Panc1 (cell line): Measurements from ENCODE around the gene TRA2A. TPM values are rescaled to one million over a fixed set of nuclear protein-coding genes. Genes with fewer than 3 reads are reported as not detected.

Experiments used
- ATAC-seq: fragments of 200-7000 bp; cut with Tn5 transposase; 2 replicates; pipeline ENCODE4 v1.9.1; 2020; ENCODE audit warnings: mild to moderate bottlenecking, moderate library complexity
- BruUV-seq: library from RNA; stranded (reverse); fragments of 400-500 nt; replicated peaks from 2 replicates; lab custom pipeline; 2021; lab: Mats Ljungman, UMichigan
- CTCF ChIA-PET: fragments of 300-600 bp; sonication (Branson Sonifier 250); formaldehyde crosslinking; loops from one replicate; lab custom pipeline; 2022; ENCODE audit warnings: antibody characterized with exemption; lab: Charles Lee
- POLR2A ChIA-PET: fragments of 300-600 bp; sonication (Branson Sonifier 250); formaldehyde crosslinking; loops from one replicate; lab custom pipeline; 2022; ENCODE audit warnings: antibody characterized with exemption; lab: Charles Lee
- DNase-seq: peaks from one replicate; pipeline ENCODE4 v3.0.0-alpha.2; 2010; ENCODE audit warnings: low read depth, low spot score
- H3K27ac ChIP-seq: 2 replicates; pipeline ENCODE4 v1.5.1; 2011; ENCODE audit warnings: mild to moderate bottlenecking, low read length, inconsistent platforms
- H3K27me3 ChIP-seq: fragments of 200-500 bp; sonication (Bioruptor generic); 2 replicates; pipeline ENCODE4 v1.6.0; 2014; ENCODE audit warnings: low read length, inconsistent platforms; ENCODE audit not compliant: control insufficient read depth, insufficient read depth
- H3K36me3 ChIP-seq: fragments of 200-500 bp; sonication (Bioruptor generic); 2 replicates; pipeline ENCODE4 v1.5.1; 2014; ENCODE audit warnings: inconsistent platforms, mild to moderate bottlenecking, low read length, moderate library complexity; ENCODE audit not compliant: control insufficient read depth, insufficient read depth
- H3K4me1 ChIP-seq: 2 replicates; pipeline ENCODE4 v1.5.1; 2011; ENCODE audit warnings: inconsistent platforms, mild to moderate bottlenecking, low read length, moderate library complexity; ENCODE audit not compliant: control insufficient read depth, insufficient read depth
- H3K4me3 ChIP-seq, 2 experiments: 2 replicates each; pipeline ENCODE4 v1.5.1; 2011 to 2012; ENCODE audit warnings: low read depth in 2 of 2, low read length in 2 of 2, mild to moderate bottlenecking in 2 of 2, inconsistent platforms in 1 of 2, moderate library complexity in 1 of 2
- H3K9me3 ChIP-seq: fragments of 200-500 bp; sonication (Bioruptor generic); 2 replicates; pipeline ENCODE4 v1.5.1; 2014; ENCODE audit warnings: low read depth, mild to moderate bottlenecking, inconsistent platforms, low read length, moderate library complexity; ENCODE audit not compliant: control insufficient read depth, insufficient read depth
- CTCF ChIP-seq: fragments of 450-650 bp; IDR thresholded peaks from 2 replicates; pipeline ENCODE4 v1.5.1; 2017; ENCODE audit warnings: mild to moderate bottlenecking
- POLR2AphosphoS5 ChIP-seq: IDR thresholded peaks from 2 replicates; pipeline ENCODE4 v1.6.1; 2012; ENCODE audit warnings: mild to moderate bottlenecking, low read depth, low read length, moderate library complexity
- REST ChIP-seq, 2 experiments: IDR thresholded peaks; 2 replicates each; pipeline ENCODE4 v1.6.1; 2011 to 2012; ENCODE audit warnings: low read depth in 2 of 2, control low read depth in 1 of 2, low read length in 1 of 2, mild to moderate bottlenecking in 1 of 2, moderate library complexity in 1 of 2; ENCODE audit not compliant: insufficient read depth in 1 of 2
- SIN3A ChIP-seq: IDR thresholded peaks from 2 replicates; pipeline ENCODE4 v1.6.1; 2012; ENCODE audit warnings: low read depth, mild to moderate bottlenecking, low read length, moderate library complexity, borderline replicate concordance; ENCODE audit not compliant: insufficient read depth
- TCF7L2 ChIP-seq: IDR thresholded peaks from 2 replicates; pipeline ENCODE4 v1.6.1; 2011; ENCODE audit warnings: mild to moderate bottlenecking, low read depth, low read length, inconsistent platforms
- in situ Hi-C: cut with HindIII; loops from 2 replicates; pipeline ENCODE4 v1.10.0; 2016; ENCODE audit warnings: low sequenced_read_pairs, low pct_unique_long_range_greater_than_20kb
- intact Hi-C: fragments of 100-400 bp; cut with micrococcal nuclease; formaldehyde crosslinking; loops from one replicate; pipeline ENCODE4 v1.10.0; 2022; ENCODE audit not compliant: unreplicated experiment
- total RNA-seq: library from RNA; stranded (reverse); gene quantifications from one replicate; pipeline ENCODE4 v1.2.1, GENCODE V29; 2021; ENCODE audit not compliant: unreplicated experiment

Gene TRA2A
- total RNA-seq, 1 experiment from 2014 or later = 106 TPM

GRCh38 chr7:23546897-23547572, 15.3 kb upstream of the TRA2A start:
- DNase-seq (peak; percentile 84), ATAC-seq (peak; percentile 91)
- H3K27ac ChIP-seq = no peak overlapping the region
- no peak for TF ChIP-seq POLR2AphosphoS5
- TF ChIP-seq CTCF = peak; percentile 99
- in situ Hi-C loops = no loop called here
- no peaks in the 10 kb centered on the region for H3K27me3 ChIP-seq
- ChIA-PET CTCF (interaction anchor here (0.6 to 1.8 kb wide), 13 partner anchors 15 to 834 kb away, joined by 3 to 24 read pairs (median 3); no protein-coding TSS in a partner anchor), POLR2A (no interaction called here)
- intact Hi-C loops = loop anchor here (1.0 kb wide), 2 partner anchors 165 to 270 kb away; no protein-coding TSS in a partner anchor
- H3K9me3 ChIP-seq = no peaks in the 10 kb centered on the region; the same call in 1 of the 2 replicates
- no peak overlapping the region for H3K4me3 ChIP-seq
- H3K36me3 ChIP-seq = no peaks in the 10 kb centered on the region
- BruUV-seq = no TSS peak
- no peaks in the 10 kb centered on the region for H3K4me1 ChIP-seq

- POLR2A ChIA-PET = no interaction called here
- no TSS peak for BruUV-seq
- H3K4me3 ChIP-seq = no peak overlapping the region
- in situ Hi-C loops = no loop called here
- H3K36me3 ChIP-seq = no peaks in the 10 kb centered on the region
- CTCF ChIA-PET = interaction anchor here (0.6 to 0.9 kb wide), 2 partner anchors 17 to 188 kb away, joined by 3 to 5 read pairs; no protein-coding TSS in a partner anchor
- no peaks in the 10 kb centered on the region for H3K27me3 ChIP-seq
- ATAC-seq (no peak), DNase-seq (no peak)
- intact Hi-C loops = loop anchor here (2.0 kb wide), 2 partner anchors 189 to 273 kb away; no protein-coding TSS in a partner anchor
- H3K4me1 ChIP-seq = no peaks in the 10 kb centered on the region
- no peaks in the 10 kb centered on the region; the same call in 1 of the 2 replicates for H3K9me3 ChIP-seq
- H3K27ac ChIP-seq = no peak overlapping the region
- TF ChIP-seq POLR2AphosphoS5 (no peak), REST (IDR thresholded peaks at IDR 0.05; ENCODE audit: insufficient read depth in 1 of 2, low read depth in 2 of 2, low read length in 1 of 2) (no peak), CTCF (no peak), SIN3A (no peak), TCF7L2 (no peak)
Observed at GRCh38 chr7:23545493-23545892, 13.7 kb upstream of the TRA2A start.
